Measurements from ENCODE around the gene OR10H4.

- TF ChIP-seq CTCF (IDR thresholded peaks at IDR 0.05), result no peak
- no peak for TF ChIP-seq POLR2A (IDR thresholded peaks at IDR 0.05)
- no peak for TF ChIP-seq EP300 (IDR thresholded peaks at IDR 0.05)
Observed at GRCh38 chr19:15915109-15915508, 33.7 kb upstream of the OR10H4 start.

All from upper lobe of left lung (tissue), 4 donors.